Body of pancreas (tissue), 4 donors: ENCODE results near the gene OLFML2A.

Experiments
- POLR2A ChIP-seq, 3 donors: fragments of 450-650 bp; IDR thresholded peaks; one replicate each; pipeline ENCODE4 v1.6.1; 2016; ENCODE audit warnings: antibody characterized with exemption in 3 of 3, mild to moderate bottlenecking in 2 of 3
- TF ChIP-seq, protein P1 (sequence below), 7 experiments: fragments of 450-650 bp in 4 of 7; fragments of 200-600 bp in 3 of 7; sonication (generic) in 3 of 7; IDR thresholded peaks; one replicate each; pipeline ENCODE4 v1.5.1; 2016 to 2019; ENCODE audit warnings: antibody characterized with exemption in 7 of 7

GRCh38 chr9:124835026-124835557, 58.2 kb downstream of the OLFML2A start:
- TF ChIP-seq, protein P1, sequence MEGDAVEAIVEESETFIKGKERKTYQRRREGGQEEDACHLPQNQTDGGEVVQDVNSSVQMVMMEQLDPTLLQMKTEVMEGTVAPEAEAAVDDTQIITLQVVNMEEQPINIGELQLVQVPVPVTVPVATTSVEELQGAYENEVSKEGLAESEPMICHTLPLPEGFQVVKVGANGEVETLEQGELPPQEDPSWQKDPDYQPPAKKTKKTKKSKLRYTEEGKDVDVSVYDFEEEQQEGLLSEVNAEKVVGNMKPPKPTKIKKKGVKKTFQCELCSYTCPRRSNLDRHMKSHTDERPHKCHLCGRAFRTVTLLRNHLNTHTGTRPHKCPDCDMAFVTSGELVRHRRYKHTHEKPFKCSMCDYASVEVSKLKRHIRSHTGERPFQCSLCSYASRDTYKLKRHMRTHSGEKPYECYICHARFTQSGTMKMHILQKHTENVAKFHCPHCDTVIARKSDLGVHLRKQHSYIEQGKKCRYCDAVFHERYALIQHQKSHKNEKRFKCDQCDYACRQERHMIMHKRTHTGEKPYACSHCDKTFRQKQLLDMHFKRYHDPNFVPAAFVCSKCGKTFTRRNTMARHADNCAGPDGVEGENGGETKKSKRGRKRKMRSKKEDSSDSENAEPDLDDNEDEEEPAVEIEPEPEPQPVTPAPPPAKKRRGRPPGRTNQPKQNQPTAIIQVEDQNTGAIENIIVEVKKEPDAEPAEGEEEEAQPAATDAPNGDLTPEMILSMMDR (IDR thresholded peaks at IDR 0.05) = no peak
- TF ChIP-seq POLR2A (IDR thresholded peaks at IDR 0.05) = no peak
